NCI-H1417 (cell line): ENCODE measurements around the gene CALD1.

Source experiments
- DNase-seq, 3 experiments: peaks; one replicate each; lab custom pipeline; 2025; lab: John Stamatoyannopoulos, UW

Gene CALD1

GRCh38 chr7:134828361-134828760, 48.9 kb downstream of the CALD1 start:
- no peak for DNase-seq

- peak in 1 of 3 experiments; percentile 18 for DNase-seq
These were observed 50.0 kb downstream of the CALD1 start for GRCh38 chr7:134829380-134829986.

- DNase-seq = no peak
These were observed 52.4 kb downstream of the CALD1 start for GRCh38 chr7:134831862-134832261.

- no peak for DNase-seq
These were observed 52.9 kb downstream of the CALD1 start for GRCh38 chr7:134832367-134832766.

- no peak for DNase-seq
These were observed 55.4 kb downstream of the CALD1 start for GRCh38 chr7:134834689-134835462.

GRCh38 chr7:134835463-134835823, 56.0 kb downstream of the CALD1 start:
- no peak for DNase-seq

GRCh38 chr7:134836447-134836846, 57.0 kb downstream of the CALD1 start:
- no peak for DNase-seq

- DNase-seq = no peak
These were observed 59.9 kb downstream of the CALD1 start for GRCh38 chr7:134839298-134839697.

- DNase-seq = no peak
These were observed 62.6 kb downstream of the CALD1 start for GRCh38 chr7:134842062-134842461.

- no peak for DNase-seq
These were observed 63.5 kb downstream of the CALD1 start for GRCh38 chr7:134842886-134843430.

- no peak for DNase-seq
These were observed 64.8 kb downstream of the CALD1 start for GRCh38 chr7:134844200-134844599.

- peak in 1 of 3 experiments; percentile 11 for DNase-seq
These were observed 66.0 kb downstream of the CALD1 start for GRCh38 chr7:134845461-134845860.

GRCh38 chr7:134847851-134848588, 68.6 kb downstream of the CALD1 start:
- no peak for DNase-seq

GRCh38 chr7:134850066-134850465, 70.6 kb downstream of the CALD1 start:
- DNase-seq = peak in 1 of 3 experiments; percentile 35

- DNase-seq = no peak
These were observed 71.7 kb downstream of the CALD1 start for GRCh38 chr7:134851141-134851540.

GRCh38 chr7:134852625-134853024, 73.2 kb downstream of the CALD1 start:
- DNase-seq = no peak

GRCh38 chr7:134854816-134855215, 75.4 kb downstream of the CALD1 start:
- DNase-seq = no peak

- no peak for DNase-seq
These were observed 76.0 kb downstream of the CALD1 start for GRCh38 chr7:134855442-134855841.

- DNase-seq = no peak
These were observed 76.7 kb downstream of the CALD1 start for GRCh38 chr7:134856091-134856490.

- no peak for DNase-seq
These were observed 77.3 kb downstream of the CALD1 start for GRCh38 chr7:134856691-134857090.

GRCh38 chr7:134857958-134858357, 78.5 kb downstream of the CALD1 start:
- peak in 1 of 3 experiments; percentile 23 for DNase-seq

- DNase-seq = no peak
These were observed 80.3 kb downstream of the CALD1 start for GRCh38 chr7:134859783-134860182.
